Activated T-cell treated with anti-CD3 and anti-CD28 coated beads, Interleukin-2, amount 50 U/mL, for 24 hours (primary cell): Measurements from ENCODE around the gene CFAP65.
A peak's percentile ranks its signal among the peaks of the same experiment; 100 is the strongest.

Experiments used
- DNase-seq: peaks from one replicate; pipeline ENCODE4 v3.0.0-alpha.2; 2020
- H3K27ac Mint-ChIP-seq: 2 replicates; pipeline ENCODE4 v1.8.0; 2020; ENCODE audit warnings: mild to moderate bottlenecking, mixed read lengths
- H3K27me3 Mint-ChIP-seq: 2 replicates; pipeline ENCODE4 v1.8.0; 2020; ENCODE audit warnings: mixed read lengths
- H3K36me3 Mint-ChIP-seq: 2 replicates; pipeline ENCODE4 v1.8.0; 2020; ENCODE audit warnings: low read depth, mixed read lengths
- H3K4me1 Mint-ChIP-seq: 2 replicates; pipeline ENCODE4 v1.8.0; 2020; ENCODE audit warnings: low read depth, mixed read lengths
- H3K4me3 Mint-ChIP-seq: 2 replicates; pipeline ENCODE4 v1.8.0; 2020; ENCODE audit warnings: mild to moderate bottlenecking, moderate library complexity, mixed read lengths
- H3K9me3 Mint-ChIP-seq: 2 replicates; pipeline ENCODE4 v1.8.0; 2020; ENCODE audit warnings: mixed read lengths

The CFAP65 gene

DNA sequence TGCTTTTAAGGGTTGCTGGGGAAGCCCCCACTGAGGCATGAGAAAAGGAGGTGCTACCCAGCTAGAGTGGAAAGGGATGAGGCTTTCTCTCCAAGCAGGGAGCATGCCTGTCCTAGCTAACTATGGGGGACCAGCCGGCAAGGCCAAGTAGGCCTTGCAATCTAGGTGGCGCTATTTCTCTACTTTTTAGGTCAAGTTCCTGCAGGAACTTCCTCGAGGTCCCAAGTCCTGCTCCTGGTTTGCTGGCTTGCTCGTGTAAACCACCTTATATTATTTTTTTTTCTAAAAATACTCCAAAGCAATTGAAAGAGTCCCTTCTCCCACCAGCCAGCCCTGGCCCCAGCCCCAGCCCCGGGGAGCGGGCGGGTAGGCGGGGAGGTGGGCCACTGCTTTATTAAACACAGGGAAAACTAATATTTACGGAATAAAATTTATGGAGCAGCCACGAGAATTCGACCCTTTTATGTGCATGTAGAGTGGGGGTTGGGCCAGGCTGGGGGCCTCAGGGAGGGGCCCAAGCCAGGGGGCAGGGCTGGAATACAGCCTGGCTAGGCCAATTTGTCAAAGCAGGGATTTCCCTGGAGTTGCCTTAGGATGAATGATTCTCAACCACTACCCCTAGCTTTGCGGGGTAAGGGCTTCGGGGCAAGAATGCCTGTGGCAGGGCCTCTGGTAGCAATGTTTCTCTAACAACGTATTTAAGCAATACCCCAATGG, 32.3 kb upstream of the CFAP65 start:
- Mint-ChIP-seq H3K4me3 (no peak overlapping the region), H3K27me3 (no peaks in the 10 kb centered on the region), H3K36me3 (peaks cover 40% of the 10 kb centered on the region), H3K9me3 (no peaks in the 10 kb centered on the region), H3K27ac (no peak overlapping the region), H3K4me1 (no peaks in the 10 kb centered on the region)
- no peak for DNase-seq

DNA sequence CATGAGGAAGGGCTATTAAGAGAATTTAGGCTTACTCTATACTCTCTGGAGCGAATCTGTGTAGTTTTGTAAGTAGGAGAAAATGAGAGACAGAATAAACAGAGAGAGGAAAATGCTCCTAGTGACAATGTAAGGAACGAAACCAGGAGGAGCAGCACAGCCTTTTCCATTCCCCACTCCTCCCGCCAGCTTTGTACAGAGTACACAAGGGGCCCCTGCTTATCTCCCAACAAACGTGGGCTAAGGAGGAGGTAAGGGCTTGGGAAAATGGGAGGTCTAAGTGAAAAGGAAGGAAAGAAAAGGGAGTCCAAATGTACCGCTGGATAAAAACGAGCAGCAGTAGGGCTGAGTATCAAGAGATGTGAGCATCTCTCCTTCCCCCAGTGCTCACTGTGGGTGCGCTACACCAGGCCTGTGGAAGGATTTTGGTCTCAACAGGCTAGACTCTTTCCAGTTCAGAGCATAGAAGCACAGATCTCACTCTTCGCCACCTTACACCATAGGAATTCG, 31.5 kb upstream of the CFAP65 start:
- H3K27ac Mint-ChIP-seq, result no peak overlapping the region
- peaks cover 40% of the 10 kb centered on the region for H3K36me3 Mint-ChIP-seq
- DNase-seq, result no peak
- no peaks in the 10 kb centered on the region for H3K9me3 Mint-ChIP-seq
- H3K4me1 Mint-ChIP-seq, result no peaks in the 10 kb centered on the region
- no peak overlapping the region for H3K4me3 Mint-ChIP-seq
- no peaks in the 10 kb centered on the region for H3K27me3 Mint-ChIP-seq

- H3K4me1 Mint-ChIP-seq, result no peaks in the 10 kb centered on the region
- H3K9me3 Mint-ChIP-seq, result no peaks in the 10 kb centered on the region
- H3K4me3 Mint-ChIP-seq, result no peak overlapping the region
- no peaks in the 10 kb centered on the region for H3K27me3 Mint-ChIP-seq
- peaks cover 25% of the 10 kb centered on the region for H3K36me3 Mint-ChIP-seq
- H3K27ac Mint-ChIP-seq, result no peak overlapping the region
- DNase-seq, result no peak
These were observed 30.0 kb upstream of the CFAP65 start for GRCh38 chr2:219071131-219071816.

- H3K36me3 Mint-ChIP-seq, result no peaks in the 10 kb centered on the region
- H3K9me3 Mint-ChIP-seq, result no peaks in the 10 kb centered on the region
- H3K27me3 Mint-ChIP-seq, result peaks cover 29% of the 10 kb centered on the region
- H3K27ac Mint-ChIP-seq, result no peak overlapping the region
- DNase-seq, result no peak
- no peak overlapping the region for H3K4me3 Mint-ChIP-seq
- peaks cover 3% of the 10 kb centered on the region for H3K4me1 Mint-ChIP-seq
These were observed 24.2 kb upstream of the CFAP65 start for GRCh38 chr2:219065484-219065883.

DNA sequence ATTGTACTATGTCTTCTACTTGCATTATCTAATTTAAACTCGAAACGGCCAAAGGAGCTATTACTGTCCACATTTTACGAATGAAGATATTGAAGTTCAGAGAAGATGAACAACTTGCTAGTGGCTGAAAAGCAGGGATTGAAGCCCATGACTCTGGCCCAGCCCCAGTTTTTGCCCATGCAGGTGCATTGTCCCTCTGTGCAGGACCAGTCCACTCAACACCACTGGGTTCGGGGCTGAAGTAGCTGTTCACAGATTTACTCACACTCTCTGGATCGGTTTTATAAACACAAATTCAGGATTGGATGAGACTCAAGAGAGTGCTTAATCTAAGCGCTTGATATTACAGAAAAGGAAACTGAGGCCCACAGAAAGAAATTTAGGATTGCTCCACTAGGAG, 20.8 kb upstream of the CFAP65 start:
- Mint-ChIP-seq H3K9me3 (no peaks in the 10 kb centered on the region), H3K27ac (no peak overlapping the region), H3K4me3 (no peak overlapping the region), H3K36me3 (no peaks in the 10 kb centered on the region), H3K27me3 (peaks cover 60% of the 10 kb centered on the region), H3K4me1 (peaks cover 24% of the 10 kb centered on the region)
- DNase-seq, result no peak

DNA sequence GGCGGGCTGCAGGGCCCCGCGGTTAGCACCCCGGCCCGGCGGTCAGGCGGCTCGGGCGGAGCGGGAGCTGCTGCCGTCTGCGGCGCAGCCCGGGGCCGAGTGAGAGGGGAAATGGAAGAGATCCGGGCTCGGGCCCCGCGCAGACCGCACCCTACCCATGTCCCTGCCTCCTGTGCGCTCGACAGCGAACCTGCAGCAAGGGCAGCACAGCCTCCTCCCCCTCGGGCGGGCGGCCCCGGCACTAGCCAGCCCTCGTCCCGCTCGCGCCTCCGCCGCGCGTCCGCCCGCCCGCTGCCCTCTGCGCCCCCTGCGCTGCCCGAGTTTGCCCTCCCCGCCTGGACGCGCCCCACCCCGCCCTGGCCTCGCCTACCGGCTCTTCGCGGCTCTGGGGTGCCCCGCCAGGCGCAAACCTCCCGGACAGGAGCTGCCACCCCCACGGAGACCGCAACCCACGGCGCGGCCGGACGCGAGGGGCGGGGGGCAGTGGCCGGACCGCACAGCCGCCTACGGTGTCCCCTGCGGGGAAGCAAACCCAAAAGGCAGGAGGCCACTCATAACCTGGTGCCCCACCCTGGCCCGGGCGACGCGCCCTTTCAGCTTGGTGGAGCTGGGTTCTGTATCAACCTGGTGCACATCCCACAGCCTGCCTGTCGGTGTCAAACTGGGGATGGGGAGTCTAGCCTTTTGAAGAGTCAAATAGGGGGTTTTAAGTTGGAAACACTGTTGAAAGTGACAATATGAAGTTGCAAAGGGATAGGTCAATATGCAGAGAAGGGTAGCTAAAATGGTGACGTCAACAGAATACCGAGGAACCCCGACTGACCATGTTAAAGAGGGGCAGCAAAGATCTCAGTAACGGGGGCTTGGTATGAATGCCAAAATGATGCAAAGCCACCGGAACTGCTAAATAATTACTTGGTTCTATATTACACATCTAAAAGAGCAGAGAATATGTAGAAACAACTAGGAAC, 19.8 kb upstream of the CFAP65 start, which contains the start of gene IHH:
IHH (minus strand) TSS at position 101 of the 971 bp plus-strand sequence. CDS start 454 bp downstream, outside the sequence.
- peaks cover 24% of the 10 kb centered on the region for H3K4me1 Mint-ChIP-seq
- peak within 1 kb of the TSS; percentile 43 for H3K4me3 Mint-ChIP-seq
- peaks cover 69% of the 10 kb centered on the region for H3K27me3 Mint-ChIP-seq
- H3K36me3 Mint-ChIP-seq, result no peaks in the 10 kb centered on the region
- H3K9me3 Mint-ChIP-seq, result no peaks in the 10 kb centered on the region
- no peak within 1 kb of the TSS for H3K27ac Mint-ChIP-seq
- peak; percentile 39 for DNase-seq

GRCh38 chr2:219059725-219060682, 18.7 kb upstream of the CFAP65 start:
- Mint-ChIP-seq H3K36me3 (no peaks in the 10 kb centered on the region), H3K27me3 (peaks cover 79% of the 10 kb centered on the region), H3K4me3 (peak overlapping the region; percentile 43), H3K27ac (no peak overlapping the region), H3K4me1 (peaks cover 24% of the 10 kb centered on the region), H3K9me3 (no peaks in the 10 kb centered on the region)
- peak; percentile 43 for DNase-seq

DNA sequence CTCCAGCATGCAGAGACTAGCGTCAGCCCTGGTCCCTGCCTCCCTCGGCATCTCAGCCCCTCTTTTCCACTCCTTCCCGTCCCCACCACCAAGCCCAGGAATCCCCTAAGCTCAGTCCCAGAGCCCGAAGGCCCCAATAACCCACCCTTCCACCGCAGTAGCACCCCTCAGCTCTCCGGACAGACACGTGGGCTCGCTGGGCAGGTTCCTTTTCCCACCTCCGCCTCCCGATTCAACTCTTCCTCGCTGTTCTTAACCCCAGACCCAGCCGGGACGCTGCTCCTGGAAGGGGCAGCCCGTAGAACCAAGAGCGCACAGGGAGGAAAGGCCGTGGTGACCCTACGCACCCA, 18.0 kb upstream of the CFAP65 start:
- Mint-ChIP-seq H3K27me3 (peaks cover 86% of the 10 kb centered on the region), H3K36me3 (no peaks in the 10 kb centered on the region), H3K9me3 (no peaks in the 10 kb centered on the region), H3K4me3 (no peak overlapping the region), H3K4me1 (peaks cover 24% of the 10 kb centered on the region), H3K27ac (no peak overlapping the region)
- peak; percentile 38 for DNase-seq

GRCh38 chr2:219058541-219059374, 17.4 kb upstream of the CFAP65 start:
- H3K27ac Mint-ChIP-seq, result no peak overlapping the region
- H3K4me1 Mint-ChIP-seq, result peaks cover 24% of the 10 kb centered on the region
- no peaks in the 10 kb centered on the region for H3K36me3 Mint-ChIP-seq
- no peaks in the 10 kb centered on the region for H3K9me3 Mint-ChIP-seq
- peaks cover 88% of the 10 kb centered on the region for H3K27me3 Mint-ChIP-seq
- H3K4me3 Mint-ChIP-seq, result peak overlapping the region; percentile 54
- DNase-seq, result peak; percentile 46

GRCh38 chr2:219057709-219058540, 16.6 kb upstream of the CFAP65 start:
- Mint-ChIP-seq H3K27me3 (peaks cover 80% of the 10 kb centered on the region), H3K9me3 (no peaks in the 10 kb centered on the region), H3K36me3 (no peaks in the 10 kb centered on the region), H3K4me1 (peaks cover 24% of the 10 kb centered on the region), H3K27ac (no peak overlapping the region), H3K4me3 (peak overlapping the region; percentile 54)
- DNase-seq, result peak; percentile 88

GRCh38 chr2:219056896-219057708, 15.8 kb upstream of the CFAP65 start:
- peaks cover 24% of the 10 kb centered on the region for H3K4me1 Mint-ChIP-seq
- H3K4me3 Mint-ChIP-seq, result peak overlapping the region; percentile 54
- no peak overlapping the region for H3K27ac Mint-ChIP-seq
- no peak for DNase-seq
- H3K27me3 Mint-ChIP-seq, result peaks cover 77% of the 10 kb centered on the region
- H3K9me3 Mint-ChIP-seq, result no peaks in the 10 kb centered on the region
- no peaks in the 10 kb centered on the region for H3K36me3 Mint-ChIP-seq
